ENCODE results near the gene RPL4. TPM values are rescaled to one million over a fixed set of nuclear protein-coding genes. Genes with fewer than 3 reads are reported as not detected.

The RPL4 gene
- total RNA-seq, 2 experiments from 2014 or later: 4,316 to 5,381 TPM

GRCh38 chr15:66496951-66497501, 7.6 kb downstream of the RPL4 start:
- Histone ChIP-seq H3K36me3 (ENCODE audit: insufficient read depth, low read length) (peaks cover 98% of the 10 kb centered on the region), H3K9me3 (ENCODE audit: low read length) (no peaks in the 10 kb centered on the region), H4K20me1 (ENCODE audit: insufficient read depth, low read length) (peaks cover 18% of the 10 kb centered on the region; the same call in 1 of the 2 replicates), H3K27ac (ENCODE audit: low read depth, low read length, poor library complexity, severe bottlenecking) (peak overlapping the region; percentile 85), H2AFZ (ENCODE audit: low read length) (no peak overlapping the region), H3K9me2 (ENCODE audit: insufficient read depth, low read length) (no peaks in the 10 kb centered on the region), H3K4me3 (ENCODE audit: low read depth, low read length, poor library complexity, severe bottlenecking) (peak overlapping the region; percentile 87), H3K4me2 (ENCODE audit: low read length) (peak overlapping the region; percentile 82), H3K79me2 (ENCODE audit: insufficient read depth, low read depth, low read length) (peaks cover 36% of the 10 kb centered on the region), H3K4me1 (ENCODE audit: insufficient read depth, low read length, poor library complexity, severe bottlenecking) (peaks cover 48% of the 10 kb centered on the region)
- no TSS peak for BruUV-seq (replicated peaks)
- intact Hi-C loops (cut with micrococcal nuclease; ENCODE audit: unreplicated experiment): loop anchor here (1.0 to 5.0 kb wide), 3 partner anchors 111 to 140 kb away; partner anchors contain the start of genes MAP2K1 and TIPIN
- peak; percentile 41 for DNase-seq (ENCODE audit: low spot score)
- ChIA-PET CTCF (ENCODE audit: unreplicated experiment) (interaction anchor here (0.7 kb wide), 1 partner anchor 8 kb away, joined by 4 read pairs; the partner anchor contains the start of gene ZWILCH), POLR2A (interaction anchor here (0.5 to 0.6 kb wide), 2 partner anchors 115 to 1897 kb away, joined by 3 read pairs; no protein-coding TSS in a partner anchor)
- TF ChIP-seq CTCF (conservative IDR thresholded peaks at IDR 0.05; ENCODE audit: low read length): no peak
- TF ChIP-seq EZH2phosphoT487 (IDR thresholded peaks at IDR 0.05; ENCODE audit: borderline replicate concordance, low read depth, low read length): no peak

- ChIA-PET CTCF (ENCODE audit: unreplicated experiment) (no interaction called here), POLR2A (no interaction called here)
- intact Hi-C loops (cut with micrococcal nuclease; ENCODE audit: unreplicated experiment): no loop called here
- Histone ChIP-seq H3K27ac (ENCODE audit: low read depth, low read length, poor library complexity, severe bottlenecking) (no peak overlapping the region), H2AFZ (ENCODE audit: low read length) (no peak overlapping the region), H4K20me1 (ENCODE audit: insufficient read depth, low read length) (peaks cover 6% of the 10 kb centered on the region; the same call in 1 of the 2 replicates), H3K36me3 (ENCODE audit: insufficient read depth, low read length) (peaks cover 98% of the 10 kb centered on the region), H3K9me3 (ENCODE audit: low read length) (no peaks in the 10 kb centered on the region), H3K4me3 (ENCODE audit: low read depth, low read length, poor library complexity, severe bottlenecking) (no peak overlapping the region), H3K4me1 (ENCODE audit: insufficient read depth, low read length, poor library complexity, severe bottlenecking) (peaks cover 25% of the 10 kb centered on the region), H3K4me2 (ENCODE audit: low read length) (no peak overlapping the region), H3K79me2 (ENCODE audit: insufficient read depth, low read depth, low read length) (peaks cover 15% of the 10 kb centered on the region; the same call in 1 of the 2 replicates), H3K9me2 (ENCODE audit: insufficient read depth, low read length) (no peaks in the 10 kb centered on the region)
- no TSS peak for BruUV-seq (replicated peaks)
- TF ChIP-seq CTCF (conservative IDR thresholded peaks at IDR 0.05; ENCODE audit: low read length) (no peak), EZH2phosphoT487 (IDR thresholded peaks at IDR 0.05; ENCODE audit: borderline replicate concordance, low read depth, low read length) (no peak)
- DNase-seq (ENCODE audit: low spot score): no peak
Measured at GRCh38 chr15:66494262-66494661, 10.4 kb downstream of the RPL4 start.

- Histone ChIP-seq H3K4me3 (ENCODE audit: low read depth, low read length, poor library complexity, severe bottlenecking) (no peak overlapping the region), H3K36me3 (ENCODE audit: insufficient read depth, low read length) (peaks cover 99% of the 10 kb centered on the region), H3K27ac (ENCODE audit: low read depth, low read length, poor library complexity, severe bottlenecking) (no peak overlapping the region), H3K9me3 (ENCODE audit: low read length) (no peaks in the 10 kb centered on the region), H3K4me2 (ENCODE audit: low read length) (no peak overlapping the region), H3K4me1 (ENCODE audit: insufficient read depth, low read length, poor library complexity, severe bottlenecking) (peaks cover 6% of the 10 kb centered on the region), H2AFZ (ENCODE audit: low read length) (no peak overlapping the region), H4K20me1 (ENCODE audit: insufficient read depth, low read length) (no peaks in the 10 kb centered on the region), H3K9me2 (ENCODE audit: insufficient read depth, low read length) (no peaks in the 10 kb centered on the region), H3K79me2 (ENCODE audit: insufficient read depth, low read depth, low read length) (peaks cover 9% of the 10 kb centered on the region; the same call in 1 of the 2 replicates)
- intact Hi-C loops (cut with micrococcal nuclease; ENCODE audit: unreplicated experiment): no loop called here
- POLR2A ChIA-PET: interaction anchor here (0.6 to 2.1 kb wide), 4 partner anchors 12 to 196 kb away, joined by 3 to 5 read pairs (median 4); partner anchors contain the start of gene ZWILCH
- DNase-seq (ENCODE audit: low spot score): no peak
- no TSS peak for BruUV-seq (replicated peaks)
- CTCF ChIA-PET (ENCODE audit: unreplicated experiment): no interaction called here
- TF ChIP-seq EZH2phosphoT487 (IDR thresholded peaks at IDR 0.05; ENCODE audit: borderline replicate concordance, low read depth, low read length) (no peak), CTCF (conservative IDR thresholded peaks at IDR 0.05; ENCODE audit: low read length) (no peak)
Measured at GRCh38 chr15:66491846-66492245, 12.8 kb downstream of the RPL4 start.
